SKM-1 treated with dmso at 0.1 percent for 144 hours (cell line): ENCODE data around the gene PIGN.

Experiments
- DNase-seq: peaks from one replicate; lab custom pipeline; 2025; ENCODE audit not compliant: unreplicated experiment; lab: John Stamatoyannopoulos, UW

PIGN gene

DNA sequence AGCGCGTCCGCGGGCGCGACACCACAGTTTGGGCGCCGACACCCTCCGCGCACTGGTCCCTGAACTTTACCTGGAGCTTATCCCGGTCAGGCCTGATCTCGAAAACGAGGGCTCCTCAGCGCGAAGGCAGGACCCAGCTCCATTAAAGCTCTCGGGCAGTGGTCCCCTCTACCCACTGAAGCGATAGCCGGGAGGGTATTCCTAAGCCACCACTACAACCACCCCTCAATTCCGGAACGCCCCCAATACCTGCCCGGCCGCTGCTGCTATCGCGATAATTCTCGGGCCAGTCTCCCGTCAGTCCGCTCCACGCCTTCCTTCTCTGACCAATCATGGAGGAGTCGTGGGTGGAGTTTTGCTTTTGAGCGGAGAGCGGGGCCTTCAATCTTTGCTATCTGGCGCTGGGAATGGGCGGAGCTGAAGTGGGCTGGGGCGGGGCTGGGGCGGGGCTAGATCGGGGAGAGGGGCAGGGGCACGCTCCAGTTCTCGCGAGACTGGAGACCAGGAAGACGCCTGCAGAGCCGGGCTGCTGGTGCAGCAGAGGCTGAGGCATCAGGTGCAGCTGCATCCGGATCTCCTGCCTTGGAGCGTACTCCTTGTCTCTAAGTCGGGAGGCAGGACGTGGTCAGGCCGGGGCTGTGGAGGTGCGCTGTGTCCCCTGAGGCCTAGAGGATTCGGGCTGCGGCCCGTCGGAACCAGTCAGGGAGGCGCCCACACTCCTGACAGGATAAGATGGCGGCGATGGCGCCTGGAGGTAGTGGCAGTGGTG, at the start of gene PIGN, which contains the start of gene RELCH:
PIGN (minus strand) TSS at position 283 of the 769 bp plus-strand sequence. CDS start 25,703 bp downstream, outside the sequence.
RELCH (plus strand) TSS at position 482 of the 769 bp plus-strand sequence; CDS start at position 733, 251 bp downstream.
- DNase-seq, result peak; percentile 97

- DNase-seq, result no peak
Observed at GRCh38 chr18:62236252-62236651, 49.4 kb upstream of the PIGN start.

DNA sequence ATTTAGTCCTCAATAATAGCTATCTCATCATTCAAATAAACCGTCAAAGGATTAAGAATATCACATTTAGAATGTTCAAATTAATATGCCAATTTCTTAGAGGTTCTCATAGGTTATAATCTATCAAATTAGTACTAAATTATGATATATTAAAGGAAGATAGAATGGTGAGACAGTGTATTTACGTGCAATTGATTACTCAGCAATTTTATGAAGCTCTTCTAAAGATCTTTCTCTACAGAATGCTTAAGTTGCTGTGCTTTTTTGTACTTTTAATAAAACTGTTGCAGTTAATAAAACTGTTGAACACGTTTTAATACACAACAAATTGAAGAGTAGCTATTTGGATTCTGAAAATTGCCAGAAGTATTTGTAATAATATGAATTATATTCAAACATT, 39.2 kb upstream of the PIGN start:
- no peak for DNase-seq

DNA sequence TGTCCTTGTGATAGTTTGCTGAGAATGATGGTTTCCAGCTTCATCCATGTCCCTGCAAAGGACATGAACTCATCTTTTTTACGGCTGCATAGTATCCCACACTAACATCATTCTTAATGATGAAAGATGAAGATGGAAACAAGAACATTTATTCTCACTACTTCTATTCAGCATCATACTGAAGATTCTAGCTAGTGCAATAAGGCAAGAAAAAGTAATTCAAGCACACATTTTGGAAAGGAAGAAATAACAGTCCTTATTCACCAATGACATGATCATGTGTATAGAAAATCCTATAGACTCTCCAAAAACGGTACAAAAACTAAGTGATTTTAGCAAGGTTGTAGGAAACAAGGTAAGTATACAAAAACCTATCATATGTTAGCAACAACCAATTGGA, 37.4 kb upstream of the PIGN start:
- DNase-seq, result no peak

DNA sequence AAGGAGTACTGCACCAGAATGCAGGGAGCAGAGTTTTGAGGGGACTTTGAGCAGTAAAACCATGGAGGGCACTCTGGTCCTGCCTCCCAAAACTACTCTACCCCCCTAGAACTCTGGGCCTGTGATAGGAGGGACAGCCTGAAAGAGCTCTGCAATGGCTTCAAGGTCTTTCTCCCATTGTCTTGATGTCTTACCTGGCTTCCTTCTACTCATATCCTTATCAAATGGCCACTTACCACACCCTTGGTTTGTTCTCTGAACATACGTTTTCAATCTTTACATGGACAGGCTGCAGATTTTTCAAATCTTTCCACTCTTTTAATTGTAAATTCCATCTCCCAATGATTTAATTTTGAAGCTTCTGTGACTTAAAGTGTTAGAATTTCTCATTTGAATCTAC, 27.9 kb upstream of the PIGN start:
- DNase-seq, result no peak

DNA sequence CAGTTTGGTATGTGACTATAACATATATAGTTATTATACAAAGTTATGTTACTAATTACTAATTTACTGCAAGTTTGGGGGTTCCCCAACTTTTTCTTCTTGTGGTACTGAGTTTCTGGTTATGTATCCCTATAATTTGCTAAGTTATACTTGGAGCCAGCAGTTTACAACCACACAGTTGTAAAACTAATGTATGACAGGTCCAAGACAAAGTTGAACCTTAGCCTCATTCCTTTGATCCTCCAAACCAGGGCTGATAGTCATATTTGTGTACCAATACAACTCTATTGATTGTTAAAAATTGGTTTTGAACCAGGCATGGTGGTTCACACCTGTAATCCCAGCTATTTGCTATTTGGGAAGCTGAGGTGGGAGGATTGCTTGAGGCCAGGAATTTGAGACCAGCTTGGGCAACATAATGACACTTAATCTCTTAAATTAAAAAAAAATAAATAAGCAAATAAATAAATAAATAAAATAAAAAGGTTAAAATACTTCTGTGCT, 24.5 kb upstream of the PIGN start:
- no peak for DNase-seq

GRCh38 chr18:62210138-62210537, 23.3 kb upstream of the PIGN start:
- no peak for DNase-seq

DNA sequence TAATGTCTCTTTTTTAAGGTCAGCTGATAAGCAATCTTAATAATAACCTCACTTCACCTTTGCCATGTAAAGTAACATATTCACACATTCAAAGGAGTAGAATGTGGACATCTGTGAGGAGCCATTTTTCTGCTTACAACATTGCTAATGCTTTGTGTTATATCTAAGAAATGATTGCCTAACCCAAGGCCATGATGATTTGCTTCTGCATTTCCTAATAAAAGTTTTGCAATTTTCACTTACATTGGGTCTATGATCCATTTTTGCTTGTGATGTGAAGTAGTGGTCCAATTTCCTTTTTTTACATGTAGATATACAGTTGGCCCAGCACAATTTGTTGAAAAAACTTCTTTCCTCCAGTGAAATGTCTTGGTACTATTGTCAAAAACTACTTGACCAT, 22.2 kb upstream of the PIGN start:
- no peak for DNase-seq

DNA sequence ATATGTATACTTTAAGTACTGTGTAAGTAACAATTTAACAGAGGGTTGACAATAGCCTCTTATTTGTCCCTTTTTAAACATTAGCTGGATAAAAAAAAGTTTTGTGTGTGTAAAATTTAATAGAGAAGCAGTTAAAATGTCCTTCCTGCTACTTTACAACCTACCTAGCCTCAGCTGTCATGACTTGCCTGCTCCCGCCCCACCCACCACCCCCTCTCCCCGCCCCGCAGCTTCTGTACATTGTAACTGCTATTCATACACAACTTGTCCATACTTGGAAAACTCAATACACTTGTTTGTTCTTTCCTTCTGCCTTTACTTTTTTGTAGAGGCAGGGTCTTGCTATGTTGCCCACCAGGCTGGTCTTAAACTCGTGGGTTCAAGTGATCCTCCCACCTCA, 19.7 kb upstream of the PIGN start:
- DNase-seq, result no peak

- no peak for DNase-seq
Observed at GRCh38 chr18:62205824-62206223, 19.0 kb upstream of the PIGN start.

DNA sequence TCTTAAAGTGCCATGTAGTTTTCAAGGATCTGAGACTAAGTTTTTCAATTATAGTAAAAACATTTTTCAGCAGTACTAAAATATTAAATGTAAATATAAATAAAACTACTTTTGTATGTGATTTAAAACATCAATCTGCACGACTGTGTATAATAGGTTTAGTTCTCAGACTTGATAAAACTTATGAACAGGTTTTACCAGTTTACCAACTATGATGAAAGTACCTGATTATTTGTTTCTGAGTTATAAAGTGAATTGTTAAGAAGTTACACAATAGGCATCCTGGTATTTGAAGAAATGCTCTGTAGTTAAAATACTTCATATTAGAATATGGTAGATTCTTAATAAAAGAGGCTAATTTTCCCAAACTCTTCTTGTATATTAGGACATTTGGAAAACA, 15.0 kb upstream of the PIGN start:
- no peak for DNase-seq

DNA sequence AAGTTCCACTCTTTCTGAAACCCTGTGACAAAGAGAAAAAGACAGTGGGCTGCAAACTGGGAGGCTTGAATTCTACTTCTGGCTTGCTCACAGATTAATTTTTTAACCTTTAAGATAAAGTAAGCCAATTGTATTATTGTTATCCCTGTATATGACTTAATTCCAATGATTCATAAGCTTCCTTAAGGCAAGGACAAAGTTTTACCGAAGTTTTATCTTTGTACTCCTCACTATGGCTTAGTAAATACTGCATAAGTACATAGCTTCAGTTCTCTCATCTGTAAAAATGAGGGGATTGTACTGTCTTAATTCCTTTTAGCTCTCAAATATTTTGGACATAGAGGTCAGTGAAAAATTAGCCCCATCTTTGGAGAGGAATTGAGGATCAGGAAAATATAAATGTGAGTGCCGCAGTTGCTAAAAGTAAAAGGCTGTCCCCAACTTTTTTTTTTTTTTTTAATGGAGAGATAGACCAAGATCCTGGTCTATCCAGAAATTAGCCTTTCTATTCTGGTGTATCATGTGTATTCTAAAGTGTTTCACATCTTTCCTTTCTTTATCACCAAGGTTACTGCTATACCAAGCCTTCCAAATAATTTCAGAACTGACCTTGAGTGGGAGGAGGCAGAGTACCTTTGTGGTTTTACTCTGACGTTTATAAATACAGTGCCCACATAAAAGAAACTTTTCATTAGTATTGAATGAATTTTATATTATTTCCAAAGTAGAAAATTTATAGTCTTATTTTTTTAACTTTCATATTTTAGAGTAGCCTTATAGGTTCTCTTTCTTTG, 13.5 kb upstream of the PIGN start:
- no peak for DNase-seq

- DNase-seq, result no peak
Observed at GRCh38 chr18:62199629-62200028, 12.8 kb upstream of the PIGN start.

DNA sequence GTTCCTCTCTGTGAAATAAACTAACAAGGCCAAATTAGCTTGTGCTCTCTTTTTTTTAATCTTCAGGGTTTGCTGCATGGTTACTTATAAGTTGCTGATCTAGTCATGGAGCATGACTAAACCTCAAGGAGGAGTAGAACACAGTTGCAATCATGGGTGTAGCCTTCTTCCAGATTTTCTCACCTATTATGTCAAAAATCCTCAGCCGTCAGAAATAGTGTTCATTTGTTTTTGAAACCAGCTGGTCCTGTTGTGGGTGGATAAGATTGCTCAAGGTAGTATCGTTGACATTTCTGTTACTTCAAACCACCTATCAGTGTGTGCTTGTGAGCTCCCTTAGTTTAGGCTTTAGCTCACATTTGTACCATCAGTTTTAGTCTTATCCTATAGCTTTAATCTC, 11.4 kb upstream of the PIGN start:
- no peak for DNase-seq

- no peak for DNase-seq
Observed at GRCh38 chr18:62196980-62197379, 10.1 kb upstream of the PIGN start.

DNA sequence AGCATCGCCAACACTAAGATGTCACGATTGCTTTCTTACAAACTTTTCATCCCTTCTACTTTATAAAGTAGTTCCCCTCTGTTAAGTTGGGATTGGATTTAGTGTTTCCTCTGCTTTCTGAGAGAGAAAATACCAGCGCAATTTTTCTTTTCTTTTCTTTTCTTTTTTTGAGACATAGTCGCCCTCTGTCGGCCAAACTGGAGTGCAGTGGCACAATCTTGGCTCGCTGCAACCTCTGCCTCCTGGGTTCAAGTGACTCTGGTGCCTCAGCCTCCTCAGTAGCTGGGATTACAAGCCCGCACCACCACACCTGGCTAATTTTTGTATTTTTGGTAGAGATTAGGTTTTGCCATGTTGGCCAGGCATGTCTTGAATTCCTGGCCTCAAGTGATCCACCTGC, 9.2 kb upstream of the PIGN start:
- DNase-seq, result no peak

DNA sequence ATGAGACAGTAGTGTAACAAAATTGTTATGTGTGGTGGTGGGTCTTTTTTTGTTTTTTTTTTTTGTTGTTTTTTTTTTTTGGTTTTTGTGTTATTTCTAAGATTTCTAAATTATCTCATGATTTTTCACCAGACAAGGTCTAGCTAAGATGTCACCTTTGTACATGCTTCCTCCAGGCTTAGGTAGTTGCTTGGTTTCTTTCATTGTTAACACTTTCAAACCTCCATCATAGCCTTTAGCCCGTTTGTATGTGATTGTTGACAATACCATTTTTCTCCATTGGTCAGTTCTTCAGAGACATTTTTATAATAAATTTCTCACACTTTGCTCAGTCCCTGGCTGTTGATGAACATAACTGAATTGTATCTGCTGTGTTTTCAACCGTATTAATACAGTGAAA, 2.4 kb upstream of the PIGN start:
- no peak for DNase-seq

GRCh38 chr18:62187543-62188510, 971 bp upstream of the PIGN start:
- DNase-seq, result peak; percentile 15

DNA sequence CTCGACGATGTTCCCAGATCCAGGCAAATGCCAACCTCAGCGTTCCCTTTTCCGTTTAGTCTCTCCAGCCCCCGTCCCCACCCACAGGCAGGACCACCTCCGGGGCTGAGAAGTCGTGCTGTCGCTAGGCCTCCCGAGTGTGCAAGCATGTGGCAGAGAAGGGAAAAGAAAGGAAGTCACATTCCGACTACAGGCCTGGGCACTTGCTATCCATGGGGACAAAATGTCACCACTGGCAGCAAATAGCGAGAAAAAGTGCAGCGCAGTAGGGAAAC, 420 bp downstream of the PIGN start:
- peak; percentile 55 for DNase-seq

DNA sequence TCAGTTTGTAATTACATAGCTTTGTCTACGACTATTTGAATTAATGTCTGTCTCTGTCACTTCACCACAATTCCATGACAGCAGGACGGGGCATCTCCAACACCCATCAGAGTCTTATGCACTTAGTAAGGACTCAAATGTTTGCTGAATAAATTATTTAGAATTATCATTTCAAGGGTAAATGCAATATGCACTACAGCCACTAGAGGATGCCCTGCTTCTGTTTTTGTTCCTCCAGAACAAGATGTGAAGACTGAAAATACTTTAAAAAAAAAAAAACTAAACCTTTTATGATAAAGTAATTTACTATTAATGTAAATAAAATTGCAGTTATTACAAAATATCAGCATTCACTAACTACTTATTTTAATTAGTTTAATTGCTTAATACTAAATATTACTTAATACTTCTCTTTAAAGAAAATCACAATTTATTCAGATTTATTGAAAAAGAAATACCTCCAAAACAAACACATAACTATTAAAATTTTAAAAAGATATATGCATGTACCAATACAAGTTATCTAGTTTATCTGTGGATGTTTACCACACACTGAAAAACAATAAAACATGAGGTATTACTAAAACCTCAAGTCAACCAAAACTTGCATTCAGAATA, 3.2 kb downstream of the PIGN start:
- peak; percentile 57 for DNase-seq

GRCh38 chr18:62182220-62182619, 4.6 kb downstream of the PIGN start:
- DNase-seq, result no peak
